ENCODE results near the gene CD5L.

Gene CD5L

GRCh38 chr1:157841708-157842107 lies at the start of gene CD5L:
TSS of gene CD5L (minus strand) at chr1:157841808. CDS start at chr1:157841701, 107 bp downstream.
- DNase-seq (ENCODE audit: low read depth): no peak

GRCh38 chr1:157882580-157882979 lies 41.0 kb upstream of the CD5L start:
- no peak for DNase-seq (ENCODE audit: low read depth)

GRCh38 chr1:157880621-157881020 lies 39.0 kb upstream of the CD5L start:
- DNase-seq (ENCODE audit: low read depth): no peak

GRCh38 chr1:157878059-157878458 lies 36.5 kb upstream of the CD5L start:
- no peak for DNase-seq (ENCODE audit: low read depth)

- DNase-seq (ENCODE audit: low read depth): no peak
Observed at GRCh38 chr1:157870490-157870889, 28.9 kb upstream of the CD5L start.

- DNase-seq (ENCODE audit: low read depth): no peak
Observed at GRCh38 chr1:157868654-157869053, 27.0 kb upstream of the CD5L start.

- DNase-seq (ENCODE audit: low read depth): no peak
Observed at GRCh38 chr1:157862114-157863070, 20.8 kb upstream of the CD5L start.

- DNase-seq (ENCODE audit: low read depth): no peak
Observed at GRCh38 chr1:157856538-157856937, 14.9 kb upstream of the CD5L start.

- no peak for DNase-seq (ENCODE audit: low read depth)
Observed at GRCh38 chr1:157852476-157852875, 10.9 kb upstream of the CD5L start.

GRCh38 chr1:157849229-157849875 lies 7.7 kb upstream of the CD5L start:
- no peak for DNase-seq (ENCODE audit: low read depth)

- no peak for DNase-seq (ENCODE audit: low read depth)
Observed at GRCh38 chr1:157844089-157844830, 2.7 kb upstream of the CD5L start.

- no peak for DNase-seq (ENCODE audit: low read depth)
Observed at GRCh38 chr1:157842939-157843338, 1.3 kb upstream of the CD5L start.

GRCh38 chr1:157838966-157839365 lies 2.6 kb downstream of the CD5L start:
- no peak for DNase-seq (ENCODE audit: low read depth)

GRCh38 chr1:157834430-157834829 lies 7.2 kb downstream of the CD5L start:
- no peak for DNase-seq (ENCODE audit: low read depth)

GRCh38 chr1:157833145-157833544 lies 8.5 kb downstream of the CD5L start:
- no peak for DNase-seq (ENCODE audit: low read depth)

GRCh38 chr1:157831968-157832626 lies 9.5 kb downstream of the CD5L start:
- DNase-seq (ENCODE audit: low read depth): no peak

GRCh38 chr1:157830887-157831286 lies 10.7 kb downstream of the CD5L start:
- no peak for DNase-seq (ENCODE audit: low read depth)

GRCh38 chr1:157829711-157830110 lies 11.9 kb downstream of the CD5L start:
- no peak for DNase-seq (ENCODE audit: low read depth)

GRCh38 chr1:157829210-157829609 lies 12.4 kb downstream of the CD5L start:
- DNase-seq (ENCODE audit: low read depth): no peak

GRCh38 chr1:157820299-157820698 lies 21.3 kb downstream of the CD5L start:
- no peak for DNase-seq (ENCODE audit: low read depth)

- DNase-seq (ENCODE audit: low read depth): no peak
Observed at GRCh38 chr1:157819896-157820295, 21.7 kb downstream of the CD5L start, which contains the start of gene FCRL1. TSS of gene FCRL1 (minus strand) at chr1:157820120. CDS start at chr1:157820037, 83 bp downstream.

- DNase-seq (ENCODE audit: low read depth): no peak
Observed at GRCh38 chr1:157819215-157819614, 22.4 kb downstream of the CD5L start.

Measured in stimulated activated CD8-positive, alpha-beta memory T cell treated with anti-CD3 and anti-CD28 coated beads, Interleukin-4, amount 100 ng/mL, for 24 hours (primary cell).